ENCODE results near the gene RAI14.

Gene RAI14

DNA sequence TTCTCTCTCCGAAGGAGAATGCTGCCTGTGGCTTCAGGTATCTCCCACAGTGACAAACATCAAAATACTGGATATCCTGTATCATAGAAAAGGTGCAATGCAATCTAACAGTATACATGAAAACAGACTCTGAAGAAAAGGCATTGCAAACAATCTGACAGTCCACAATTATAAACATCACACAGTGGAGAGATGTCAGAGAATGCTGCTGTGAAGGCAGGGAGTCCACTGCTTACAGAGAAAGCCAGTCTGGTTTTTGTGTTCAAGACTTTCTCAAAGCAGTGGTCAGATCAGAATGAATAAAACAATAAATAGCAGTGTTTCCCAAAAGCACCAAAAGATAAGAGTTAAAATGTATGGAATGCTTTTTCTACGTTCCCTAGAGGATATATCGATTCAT lies 211.5 kb downstream of the RAI14 start:
- DNase-seq: no peak

DNA sequence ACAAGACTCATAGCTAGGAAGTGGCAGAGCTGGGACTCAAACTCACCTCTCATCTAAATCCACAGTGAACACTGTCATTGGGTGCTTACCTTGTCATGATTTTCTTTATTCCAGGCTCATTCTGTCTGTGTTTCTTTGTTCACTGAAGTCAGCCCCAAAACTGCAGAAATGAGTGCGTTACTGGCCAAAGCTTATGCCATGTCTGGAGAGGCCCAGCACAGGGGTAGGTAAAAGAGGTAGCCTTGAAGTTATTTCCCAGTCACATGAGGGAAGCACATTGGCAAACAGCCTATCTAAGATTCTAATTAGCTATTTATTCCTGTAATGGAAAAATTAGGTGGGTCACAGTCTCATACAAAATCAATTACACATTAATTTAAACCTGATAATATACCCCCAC lies 212.7 kb downstream of the RAI14 start:
- no peak for DNase-seq

DNA sequence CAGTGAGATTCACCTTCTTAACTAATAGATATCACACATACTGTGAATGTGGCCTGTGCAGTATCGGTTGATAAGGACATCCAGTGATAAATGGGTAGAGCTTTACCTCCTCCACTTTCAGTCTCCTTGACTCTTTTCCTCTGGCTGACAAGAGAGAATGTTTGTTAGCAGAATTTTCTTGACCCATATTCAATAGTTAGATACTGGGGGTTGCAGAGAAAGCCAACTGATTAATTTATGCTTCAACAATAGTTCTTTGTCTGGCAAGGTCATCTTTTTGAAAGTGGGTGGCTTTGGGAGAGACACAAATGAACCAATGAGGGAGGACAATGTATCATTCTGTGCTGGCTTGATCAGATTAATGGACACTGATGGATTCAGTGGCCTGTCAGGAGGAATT lies 213.1 kb downstream of the RAI14 start:
- no peak for DNase-seq

DNA sequence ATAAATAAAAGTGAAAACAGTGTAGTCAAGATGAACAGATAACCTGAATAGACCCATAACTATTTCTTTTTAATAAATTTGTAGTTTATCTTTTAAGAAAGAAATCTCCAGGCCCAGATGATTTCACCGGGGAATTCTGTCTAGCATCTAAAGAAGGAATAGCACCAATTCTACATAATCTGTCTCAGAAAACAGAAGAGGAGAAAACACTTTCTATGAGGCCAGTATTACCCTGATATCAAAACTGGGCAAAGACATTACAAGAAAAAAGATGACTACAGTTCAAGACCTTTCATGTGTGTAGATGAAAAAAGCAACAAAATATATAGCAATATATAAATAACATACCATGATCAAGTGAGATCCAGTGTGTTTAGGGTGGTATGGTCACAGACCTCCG lies 214.3 kb downstream of the RAI14 start:
- DNase-seq: no peak

DNA sequence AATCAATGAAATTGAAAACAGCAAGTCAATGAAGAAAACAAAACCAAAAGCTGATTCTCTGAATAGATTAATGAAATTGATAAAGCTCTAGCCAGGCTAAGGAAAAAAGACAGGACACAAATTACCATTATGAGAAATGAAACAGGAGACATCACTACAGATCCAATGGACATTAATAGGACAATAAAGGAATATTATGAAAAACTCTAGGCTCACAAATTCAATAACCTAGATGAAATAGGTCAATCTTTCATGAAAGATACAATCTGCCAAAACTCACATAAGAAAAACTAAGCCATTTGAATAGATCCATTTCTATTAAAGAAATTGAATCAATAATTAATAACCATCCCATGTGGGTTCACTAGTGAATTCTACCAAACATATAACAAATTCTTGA lies 220.1 kb downstream of the RAI14 start:
- DNase-seq: no peak

DNA sequence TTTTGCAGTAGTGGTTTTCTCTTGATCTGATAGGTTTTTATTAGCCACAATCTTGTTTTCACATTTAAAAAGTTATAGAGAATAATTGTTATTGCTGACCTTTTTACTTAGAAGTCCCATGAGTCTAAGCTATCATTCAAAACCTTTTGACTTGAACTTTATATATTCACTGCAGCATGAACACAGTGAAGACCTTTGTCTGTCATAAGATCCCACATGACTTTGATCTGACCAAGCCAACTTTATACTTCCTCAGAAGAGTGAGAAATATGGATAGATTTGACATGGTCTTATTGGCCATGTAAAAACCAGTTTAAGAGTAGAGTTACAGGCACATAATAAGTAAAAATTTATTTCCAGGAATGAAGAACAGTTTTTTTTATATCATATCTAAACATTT lies 225.1 kb downstream of the RAI14 start:
- DNase-seq: no peak

Data from activated CD4-positive, alpha-beta T cell treated with anti-CD3 and anti-CD28 coated beads, Interleukin-2, amount 50 U/mL, for 1 hour (primary cell).